ENCODE measurements around the gene INPP4B.

The INPP4B gene

DNA sequence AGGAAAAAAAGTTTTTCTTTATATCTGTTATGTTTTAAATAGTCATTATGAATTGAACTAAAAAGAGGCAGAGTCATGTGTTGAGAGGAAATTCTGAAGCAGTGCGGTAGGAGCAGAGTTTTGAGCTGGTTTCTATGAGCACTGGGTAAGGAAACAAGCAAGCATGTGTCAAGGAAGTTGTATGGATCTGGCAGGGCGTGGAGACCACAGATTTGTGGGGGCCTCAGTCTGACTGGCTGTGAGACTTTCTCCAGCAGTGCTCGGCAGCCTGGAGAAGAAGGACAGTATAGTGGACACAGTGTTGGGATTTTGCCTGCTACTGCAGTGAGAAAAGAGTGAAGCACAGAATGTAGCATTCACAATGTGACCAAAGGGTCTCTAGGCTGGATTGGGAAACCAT lies 399.1 kb downstream of the INPP4B start:
- no peak for DNase-seq

DNA sequence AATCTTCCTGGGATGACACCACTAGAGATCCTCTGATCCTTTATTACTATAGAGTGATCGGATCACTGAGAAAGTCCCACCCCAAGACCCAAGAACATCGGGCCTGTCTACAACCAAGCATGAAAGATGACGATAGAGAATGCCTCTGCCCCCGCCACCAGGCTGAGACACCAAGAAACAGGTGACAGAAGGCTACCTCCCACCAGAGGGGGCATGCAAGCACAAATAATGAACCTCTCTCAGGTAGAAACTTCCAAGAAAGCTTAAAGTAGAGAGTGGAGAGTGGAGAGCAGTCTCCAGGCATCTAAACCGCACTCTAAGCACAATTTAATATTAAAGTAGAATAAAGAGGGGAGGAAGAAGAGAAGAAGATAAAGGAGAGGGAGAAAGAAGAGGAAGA lies 402.6 kb downstream of the INPP4B start:
- no peak for DNase-seq

DNA sequence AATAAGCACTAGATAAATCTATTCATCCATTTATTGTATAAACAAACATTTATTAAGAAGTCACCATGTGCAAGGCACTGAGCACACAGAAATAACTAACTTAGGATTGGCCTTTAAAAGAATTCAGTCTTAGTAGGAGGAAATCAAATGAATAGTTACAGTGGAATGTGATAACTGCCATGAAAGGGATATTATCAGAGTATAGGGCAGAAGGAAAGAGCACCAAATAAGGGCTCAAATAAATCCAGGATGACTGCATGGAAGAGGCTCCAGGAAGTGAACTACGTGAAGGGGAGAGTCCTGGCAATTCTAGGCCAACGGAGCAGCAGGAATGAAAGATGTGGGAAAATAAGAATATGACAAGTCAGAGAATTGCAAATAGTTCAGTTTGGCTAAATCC lies 406.0 kb downstream of the INPP4B start:
- DNase-seq: no peak

DNA sequence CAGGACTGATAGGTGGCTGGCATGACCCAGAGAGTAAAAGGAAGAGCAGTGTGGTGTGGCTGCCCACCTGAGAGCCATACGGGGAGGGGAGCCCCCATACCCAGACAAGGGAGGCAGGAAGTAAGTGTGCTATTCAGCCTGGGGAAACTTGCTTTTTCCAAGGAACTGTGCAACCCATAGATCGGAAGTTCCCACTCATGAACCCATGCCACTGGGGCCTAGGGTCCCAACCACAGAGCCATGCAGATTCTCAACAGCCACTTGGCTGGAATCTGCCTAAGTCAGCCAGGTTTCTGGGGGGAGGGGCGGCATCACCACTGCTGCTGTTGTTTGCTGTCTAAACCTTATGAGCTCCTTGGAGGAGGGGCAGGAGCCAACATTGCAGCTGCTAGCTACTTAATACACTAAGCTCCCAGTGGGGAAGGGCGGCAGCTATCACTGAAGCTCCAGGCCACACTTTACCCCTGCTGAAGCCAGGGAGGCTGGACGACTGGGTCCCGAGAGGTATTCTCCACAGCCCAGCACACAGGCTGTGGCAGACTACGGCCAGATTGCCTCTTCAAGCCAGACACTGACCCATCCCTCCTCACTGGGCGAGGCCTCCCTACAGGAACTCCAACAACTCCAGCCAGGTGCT lies 410.4 kb downstream of the INPP4B start:
- no peak for DNase-seq

DNA sequence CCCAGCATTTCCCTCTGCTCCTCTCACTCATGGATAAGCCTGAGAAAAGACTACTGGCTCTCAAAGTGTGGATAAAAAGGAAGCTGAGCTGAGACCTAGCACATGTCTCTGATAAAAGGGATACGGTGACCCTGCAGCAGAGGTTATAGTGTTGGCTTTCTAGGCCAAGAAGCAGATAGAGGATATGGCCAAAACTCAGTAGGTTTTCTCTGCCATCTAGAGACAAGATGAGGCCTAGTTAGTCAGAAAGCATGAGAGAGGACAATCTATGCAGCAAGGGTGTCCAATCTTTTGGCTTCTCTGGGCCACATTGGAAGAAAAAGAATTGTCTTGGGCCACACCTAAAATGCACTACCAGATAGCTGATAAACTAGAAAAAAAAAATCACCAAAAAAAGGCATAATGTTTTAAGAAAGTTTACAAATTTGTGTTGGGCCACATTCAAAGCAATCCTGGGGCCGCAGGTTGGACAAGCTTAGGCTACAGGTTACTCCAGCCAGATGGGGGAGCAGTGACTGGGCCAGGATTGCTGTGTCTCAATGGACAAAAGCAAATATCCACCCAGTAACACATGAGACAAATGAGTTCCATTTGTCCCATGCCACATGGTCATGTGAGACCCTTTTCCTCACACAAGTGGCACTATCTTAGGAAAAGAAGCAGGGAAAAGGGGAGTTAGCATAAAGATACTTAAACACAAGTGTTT lies 411.4 kb downstream of the INPP4B start:
- DNase-seq: no peak

DNA sequence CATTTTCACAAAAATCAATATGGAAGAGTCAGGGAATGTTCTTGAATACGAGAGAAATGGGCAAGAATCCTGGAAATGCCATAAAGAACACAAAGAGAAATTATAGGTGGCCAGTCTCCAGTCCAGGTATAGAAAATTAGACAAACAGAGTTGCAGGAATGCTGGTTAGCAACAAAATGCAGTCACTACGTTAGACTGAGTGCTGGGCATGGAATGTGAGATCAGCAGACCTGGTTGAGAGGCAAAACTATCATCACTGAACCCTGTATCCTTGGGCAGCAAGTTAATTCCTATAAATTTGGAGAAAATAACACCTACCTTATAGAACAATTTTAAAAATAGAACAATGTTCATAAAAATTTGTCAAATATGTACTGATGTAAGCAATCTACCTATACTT lies 417.4 kb downstream of the INPP4B start:
- no peak for DNase-seq

DNA sequence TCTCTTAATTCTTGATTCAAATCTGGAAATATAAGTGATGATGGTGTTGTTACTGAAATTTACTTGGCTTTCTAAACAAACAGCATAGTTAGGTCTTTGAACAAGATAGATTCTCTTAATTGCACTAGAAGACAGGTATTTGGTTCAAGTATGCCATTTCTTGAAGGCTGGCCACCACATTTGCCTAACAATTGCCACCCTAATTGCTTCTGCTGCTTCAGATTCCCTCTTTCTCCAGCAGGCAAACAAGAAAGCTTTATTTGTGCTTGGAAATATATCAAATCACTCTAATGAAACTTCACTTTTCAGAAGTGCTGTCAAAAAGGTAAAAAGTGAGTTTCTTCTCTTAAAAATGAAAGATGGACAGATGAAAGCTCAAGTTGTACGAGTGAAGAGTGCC lies 418.6 kb downstream of the INPP4B start:
- DNase-seq: no peak

DNA sequence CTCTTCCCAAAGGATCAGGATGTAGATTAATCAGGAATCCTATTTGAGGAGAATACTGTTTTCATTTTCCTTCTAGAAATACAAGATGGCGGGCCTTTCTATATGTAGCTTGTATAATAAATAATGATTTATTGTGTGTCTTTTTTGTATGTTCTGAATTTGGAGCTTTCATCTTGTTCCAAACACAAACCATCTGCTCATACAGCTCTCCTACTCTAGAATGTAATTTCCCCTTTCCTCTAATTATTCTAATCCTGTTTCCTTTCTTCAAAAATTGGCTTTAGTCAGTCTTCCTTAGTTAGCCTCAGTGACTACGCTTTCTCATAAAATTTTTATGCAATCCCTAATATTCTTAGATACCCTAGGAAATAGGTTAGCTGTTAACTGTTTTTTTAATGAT lies 422.2 kb downstream of the INPP4B start:
- DNase-seq: no peak

DNA sequence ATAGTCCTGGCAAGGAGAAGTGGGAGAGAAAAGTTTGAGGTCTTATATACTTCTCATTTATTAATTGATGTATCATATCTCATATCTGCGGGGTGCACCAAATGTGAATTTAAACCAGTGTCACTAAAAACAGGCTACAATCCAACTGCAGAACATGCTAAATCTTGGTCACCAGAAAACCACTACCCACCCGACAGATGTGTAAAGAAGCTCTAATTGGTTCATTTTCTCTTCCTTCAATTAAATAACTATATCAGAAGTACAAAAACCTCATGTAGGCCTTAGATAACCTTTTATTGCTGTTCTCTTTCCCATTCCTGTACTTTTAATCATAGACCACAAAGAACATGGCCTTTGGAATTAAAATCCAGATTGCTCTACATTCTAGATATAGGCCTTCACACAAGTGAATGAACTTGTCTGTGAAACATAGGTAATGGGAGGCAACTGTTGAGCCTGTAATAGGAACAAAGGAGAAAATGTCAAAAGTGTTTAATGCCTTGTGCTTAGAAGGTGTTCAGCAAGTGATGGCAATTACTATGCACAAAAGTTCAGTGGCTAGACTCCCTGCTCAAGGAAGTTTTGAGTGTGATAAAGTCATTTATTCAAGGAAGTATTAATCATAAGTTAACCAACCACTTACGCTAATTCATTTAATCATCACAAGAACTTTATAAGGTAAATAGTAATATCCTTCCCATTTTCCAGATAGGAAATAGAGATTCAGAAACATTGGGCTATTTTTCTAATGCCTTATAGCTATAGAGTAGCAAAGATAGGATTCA lies 425.6 kb downstream of the INPP4B start:
- DNase-seq: no peak

DNA sequence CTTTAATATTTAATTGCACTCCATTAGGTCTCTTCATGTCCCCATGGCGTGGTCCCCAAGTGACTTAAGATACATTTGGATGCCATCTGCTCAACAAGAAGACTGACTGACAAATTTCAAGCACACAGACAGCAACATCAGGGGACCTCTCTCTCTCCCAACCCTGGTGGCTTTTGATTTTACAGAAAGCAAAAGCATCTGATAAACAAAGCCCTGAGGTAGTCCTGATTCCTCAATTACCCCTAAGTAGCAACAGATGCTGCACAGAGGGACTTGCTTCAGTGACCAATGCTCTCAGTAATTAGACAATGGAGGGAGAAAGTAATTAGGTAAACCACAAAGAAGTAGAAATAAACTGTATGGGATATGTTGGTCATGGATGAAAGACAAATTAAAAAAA lies 426.4 kb downstream of the INPP4B start:
- no peak for DNase-seq

DNA sequence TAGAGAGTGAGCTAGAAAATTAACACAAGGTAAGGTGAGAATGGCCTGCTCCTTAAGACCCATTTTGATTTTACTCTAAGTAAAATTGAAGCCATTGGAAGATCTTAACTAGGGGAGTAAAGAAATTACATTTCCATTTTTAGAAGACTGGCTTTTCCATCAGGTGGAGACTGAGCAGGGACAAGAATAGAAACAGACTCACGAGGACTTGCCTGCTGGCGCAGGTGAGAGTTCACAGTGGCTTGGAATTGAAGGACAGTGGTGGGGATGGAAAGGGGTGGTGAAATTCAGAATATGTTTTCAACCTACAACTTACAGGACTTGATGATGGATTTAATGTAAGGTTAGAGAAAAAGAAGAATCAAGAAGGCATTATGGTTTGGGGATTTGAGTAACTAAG lies 427.4 kb downstream of the INPP4B start:
- no peak for DNase-seq

DNA sequence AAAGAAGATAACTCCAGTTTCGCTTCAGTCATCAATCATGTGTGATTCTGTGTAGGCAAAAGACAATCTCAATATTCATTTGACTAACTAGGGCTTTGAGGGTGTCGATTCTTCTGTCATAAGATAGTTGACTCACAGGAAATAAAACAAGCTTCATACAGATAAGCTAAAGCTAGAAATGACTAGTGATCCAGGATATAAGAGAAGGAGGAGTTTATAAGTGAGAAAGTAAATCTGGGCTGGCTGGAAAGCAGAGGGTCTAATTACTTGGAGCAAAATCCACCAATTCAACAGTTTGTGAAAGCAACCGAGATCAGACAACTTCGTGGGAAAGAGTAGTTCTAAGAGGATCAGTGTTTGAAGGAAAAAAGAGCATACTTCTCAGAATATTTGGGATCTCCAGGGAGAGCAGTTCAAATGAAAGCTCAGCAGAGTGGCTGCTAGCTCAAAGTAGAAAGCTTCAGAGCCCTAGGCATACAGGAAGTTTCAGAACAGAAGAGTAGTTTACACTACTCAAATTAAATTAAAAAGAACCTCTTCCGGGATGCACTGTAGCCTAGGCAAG lies 429.3 kb downstream of the INPP4B start:
- DNase-seq: no peak

DNA sequence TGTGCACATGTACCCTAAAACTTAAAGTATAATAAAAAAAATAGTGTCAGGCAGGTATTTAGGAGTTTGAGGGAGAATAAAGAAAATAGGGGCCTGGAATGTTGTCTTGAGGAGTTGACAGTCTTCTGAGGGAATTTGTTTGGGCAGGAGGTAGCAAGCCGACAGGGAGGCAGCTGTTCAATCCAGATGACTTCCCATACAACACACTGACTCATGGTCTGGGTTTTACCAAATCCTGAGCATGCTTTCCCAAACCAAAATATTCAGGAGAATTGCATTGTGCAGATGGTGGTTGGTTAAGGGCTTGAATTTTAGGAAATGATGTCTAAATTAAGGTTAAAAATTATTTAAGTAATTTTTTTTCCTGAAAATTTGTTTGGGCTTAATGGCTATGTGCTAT lies 430.0 kb downstream of the INPP4B start:
- no peak for DNase-seq

DNA sequence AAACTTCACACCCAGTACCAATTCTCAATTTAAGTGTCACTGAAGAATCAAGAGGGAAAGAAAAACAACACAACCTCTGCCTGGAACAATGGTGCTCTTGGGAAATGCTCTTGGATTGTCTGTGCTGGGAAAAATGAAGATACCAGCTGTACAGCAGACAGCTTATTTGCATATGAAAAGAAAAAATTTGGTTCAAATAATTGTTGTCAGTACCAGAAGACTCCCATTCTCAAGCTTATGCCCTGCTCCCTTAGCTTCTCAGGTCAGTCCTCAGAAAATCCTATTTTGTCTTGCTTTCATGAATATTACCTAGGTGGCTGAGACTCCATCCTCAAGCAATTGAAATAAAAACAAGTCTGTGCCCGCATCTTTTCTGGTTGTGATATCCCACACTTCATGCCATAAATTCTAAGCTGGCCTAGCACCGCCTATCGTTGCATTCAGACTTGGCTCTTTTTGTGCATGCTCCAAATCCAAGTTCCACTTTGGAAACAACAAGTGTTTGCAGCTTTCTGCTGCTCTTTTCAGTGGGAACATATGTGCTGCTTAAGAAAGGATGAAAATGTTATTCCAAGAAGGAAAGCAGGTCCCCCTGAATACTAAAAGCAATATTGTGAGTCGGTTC lies 431.6 kb downstream of the INPP4B start:
- no peak for DNase-seq

DNA sequence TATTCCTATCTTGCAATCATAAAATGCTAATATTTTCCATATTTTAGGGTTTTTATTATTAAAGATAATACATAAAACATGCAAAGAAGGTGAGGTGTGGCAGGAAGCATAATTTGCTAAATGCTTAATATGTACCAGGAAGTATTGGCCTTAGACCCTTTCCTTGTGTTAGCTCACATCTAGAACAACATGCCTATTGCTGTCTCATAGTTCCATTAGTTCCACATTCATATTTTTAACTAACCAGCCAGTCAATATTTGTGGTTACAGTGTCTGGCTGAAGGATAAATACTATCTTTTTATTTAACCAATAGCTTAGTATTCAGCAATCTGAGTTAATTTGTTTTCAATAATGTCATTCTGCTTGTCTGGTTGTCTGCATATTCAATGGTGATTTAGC lies 432.6 kb downstream of the INPP4B start:
- no peak for DNase-seq

DNA sequence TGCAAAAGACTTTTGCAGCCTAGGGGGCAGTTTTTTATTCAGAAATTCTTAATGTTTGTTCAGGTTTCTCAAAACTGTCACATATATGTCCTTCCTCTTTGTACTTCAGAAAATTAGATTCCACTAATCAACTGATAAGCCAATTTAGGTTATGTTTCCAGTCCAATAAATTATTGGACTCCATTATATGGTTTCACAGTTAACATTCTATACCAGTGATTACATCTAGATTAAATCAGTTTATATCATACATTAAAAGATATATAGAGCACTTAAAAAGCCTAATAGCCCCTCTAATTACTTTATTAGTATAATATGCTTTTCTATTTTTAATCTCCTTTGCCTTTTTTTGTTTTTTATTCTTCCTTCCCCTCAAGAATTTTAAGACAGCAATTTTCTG lies 434.1 kb downstream of the INPP4B start:
- DNase-seq: no peak

DNA sequence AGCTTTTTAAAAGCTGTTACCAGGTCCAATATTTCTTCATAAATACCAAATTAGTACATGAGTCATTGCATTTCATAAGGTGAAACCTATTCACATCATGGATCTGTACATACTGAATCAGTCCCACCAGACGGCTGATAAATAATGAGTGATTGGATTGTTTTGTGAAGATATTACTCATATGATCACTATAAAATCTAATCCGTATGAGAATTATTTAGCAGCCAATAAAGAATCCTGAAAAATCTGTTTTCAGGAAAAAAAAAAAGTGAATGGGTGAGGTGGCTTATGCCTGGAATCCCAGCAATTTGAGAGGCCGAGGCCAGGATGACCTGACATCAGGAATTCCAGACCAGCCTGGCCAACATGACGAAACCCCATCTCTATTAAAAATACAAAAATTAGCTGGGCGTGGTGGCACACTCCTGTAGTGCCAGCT lies 438.1 kb downstream of the INPP4B start:
- DNase-seq: no peak

DNA sequence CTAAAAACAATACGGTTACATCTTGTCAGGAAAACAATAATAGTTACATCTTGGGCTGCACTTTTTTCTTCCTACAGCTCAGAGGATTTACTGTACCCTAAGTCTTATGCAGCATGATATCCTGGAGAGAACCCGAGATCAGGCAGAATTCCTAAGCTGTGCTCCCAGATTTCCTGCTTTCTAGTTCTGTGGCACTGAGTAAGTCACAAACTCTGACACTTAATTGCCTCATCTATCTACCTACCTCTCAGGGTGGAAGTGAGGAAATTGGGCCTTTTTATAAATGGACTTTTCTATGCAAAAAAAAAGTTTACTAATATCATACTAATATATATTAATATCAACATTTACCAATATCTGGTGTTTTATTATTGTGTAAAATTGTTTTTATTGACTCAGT lies 438.5 kb downstream of the INPP4B start:
- no peak for DNase-seq

DNA sequence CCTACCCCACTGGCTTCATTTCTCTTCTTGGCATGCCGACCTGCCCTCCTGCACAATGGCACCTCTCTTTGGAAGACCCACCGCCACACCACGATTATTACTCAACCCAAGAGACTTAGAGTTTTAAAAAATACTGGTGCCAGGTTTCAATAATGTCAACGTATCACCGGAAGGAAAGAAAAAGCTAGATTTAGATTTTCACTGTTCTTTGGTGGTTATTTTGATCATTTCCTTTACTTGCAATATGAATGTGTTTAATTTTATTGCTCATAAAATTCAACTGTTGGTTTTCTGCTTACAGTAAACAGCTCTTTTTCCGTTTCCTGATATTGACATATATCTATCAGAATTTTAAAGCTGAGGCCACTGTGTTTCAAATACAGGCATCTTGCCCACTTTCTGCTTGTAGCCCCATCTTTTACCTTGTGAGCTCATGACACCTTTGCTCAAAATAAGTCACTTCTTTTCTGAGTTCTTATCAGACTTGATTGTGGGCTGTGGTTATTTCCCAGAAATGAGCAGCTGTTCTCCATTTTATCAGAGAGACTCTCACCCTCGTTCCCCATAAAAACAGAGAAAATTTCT lies 439.1 kb downstream of the INPP4B start:
- no peak for DNase-seq

DNA sequence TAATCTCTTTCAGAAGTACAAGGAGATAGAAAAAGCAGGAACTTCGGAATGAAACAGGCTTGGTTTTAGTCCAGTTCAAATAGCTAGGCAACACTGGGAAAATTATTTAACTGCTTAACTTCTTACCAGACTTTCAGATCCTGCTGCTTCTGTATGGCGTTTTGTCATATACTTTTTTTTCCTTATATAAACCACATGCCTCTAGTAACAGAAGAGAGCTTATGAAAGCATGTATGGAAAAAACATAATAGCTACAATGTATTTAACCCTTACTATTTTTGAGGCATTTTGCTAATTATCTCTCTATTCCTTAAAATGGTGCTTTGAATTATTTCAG lies 439.6 kb downstream of the INPP4B start:
- no peak for DNase-seq

DNA sequence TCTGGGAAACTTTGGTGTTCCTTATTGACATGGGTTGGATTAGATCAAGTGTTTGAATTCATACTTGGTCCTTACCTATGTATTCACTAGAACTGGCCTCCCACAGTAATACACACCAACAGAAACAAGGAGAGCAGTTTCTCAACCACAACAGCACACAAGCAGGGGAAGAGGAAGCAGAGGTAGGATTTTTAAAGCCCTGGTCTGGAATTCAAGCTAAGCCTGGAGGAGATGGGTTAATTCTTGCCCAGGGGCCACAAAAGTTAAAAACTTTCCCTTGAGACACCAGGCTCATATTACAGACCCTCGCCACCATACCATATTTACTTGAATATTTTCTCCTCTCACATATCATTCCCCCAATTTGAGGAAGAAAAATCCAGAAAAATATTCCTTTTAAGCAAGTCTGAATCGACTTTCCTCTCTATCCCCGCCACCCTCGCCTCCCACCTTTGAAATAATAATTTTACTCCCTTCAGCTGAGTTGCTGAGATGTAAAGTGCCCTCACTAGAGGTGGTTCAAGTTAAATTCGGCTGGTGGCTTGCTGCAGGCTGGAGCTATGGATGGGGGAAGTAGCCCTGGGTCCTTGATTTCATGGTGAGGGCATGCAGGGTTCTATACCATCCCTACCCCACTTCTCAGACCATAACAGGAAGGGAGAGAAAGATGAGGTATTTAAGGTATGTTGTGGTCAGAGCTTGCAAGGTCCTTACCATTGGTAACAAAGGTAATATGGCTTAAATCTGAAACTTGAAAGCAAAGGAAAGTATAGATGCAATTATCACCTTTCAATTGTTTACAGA lies 440.2 kb downstream of the INPP4B start:
- no peak for DNase-seq

DNA sequence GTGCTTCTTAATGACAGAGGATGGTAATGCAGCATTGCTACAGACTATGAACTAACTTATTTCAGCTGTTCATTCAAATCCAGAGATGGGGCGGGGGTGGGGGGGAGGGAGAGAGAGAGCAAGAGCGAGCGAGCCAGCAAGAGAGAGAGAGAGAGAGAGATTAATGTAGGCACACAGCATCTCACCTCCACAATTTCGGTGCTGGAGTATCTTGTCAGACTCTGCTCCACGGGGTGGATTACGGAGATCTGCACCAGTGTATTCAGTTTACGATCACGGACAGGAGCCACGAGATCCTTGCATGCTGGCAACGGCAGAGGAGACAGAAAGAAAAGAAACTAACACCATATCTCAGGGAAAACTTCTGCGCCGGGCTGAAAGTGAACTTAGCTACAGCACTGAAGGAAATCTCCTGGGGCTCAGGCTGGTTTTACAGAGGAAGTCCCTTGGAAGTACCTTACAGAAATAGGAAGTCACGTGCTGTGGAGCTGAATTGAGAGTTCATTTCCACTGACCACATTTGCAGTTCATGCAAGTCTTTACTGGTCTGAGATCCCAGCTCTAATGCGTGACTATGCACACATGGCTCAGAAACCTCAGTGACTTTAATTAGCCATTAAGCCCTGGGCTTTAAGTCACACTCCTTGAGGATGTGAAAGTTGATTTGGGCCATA lies 440.9 kb downstream of the INPP4B start:
- no peak for DNase-seq
